Gastroesophageal sphincter (tissue), 4 donors: ENCODE measurements around the gene GPATCH8. TPM values are rescaled to one million over a fixed set of nuclear protein-coding genes. Genes with fewer than 3 reads are reported as not detected.

Experiments used
- ATAC-seq: fragments of 150-250 bp; one replicate; pipeline ENCODE4 v1.9.1; 2016; ENCODE audit warnings: mild to moderate bottlenecking, moderate library complexity
- H3K27ac ChIP-seq, 4 donors: fragments of 200-600 bp; sonication (generic) in 3 of 4; 1 replicate in 3 of 4; 2 replicates in 1 of 4; pipeline ENCODE4 v1.5.1; 2016 to 2019
- H3K27me3 ChIP-seq: fragments of 200-600 bp; sonication (generic); one replicate; pipeline ENCODE4 v1.5.1; 2019
- H3K36me3 ChIP-seq, 2 donors: fragments of 200-600 bp; sonication (generic); one replicate each; pipeline ENCODE4 v1.5.1; 2019; ENCODE audit warnings: control low read depth in 1 of 2
- H3K4me1 ChIP-seq, 3 donors: fragments of 200-600 bp; sonication (generic); 1 replicate in 2 of 3; 2 replicates in 1 of 3; pipeline ENCODE4 v1.5.1; 2016 to 2019; ENCODE audit warnings: control low read depth in 2 of 3
- H3K4me3 ChIP-seq, 2 donors: fragments of 200-600 bp; sonication (generic); one replicate each; pipeline ENCODE4 v1.5.1; 2019; ENCODE audit warnings: mild to moderate bottlenecking in 1 of 2, moderate library complexity in 1 of 2
- H3K9me3 ChIP-seq, 3 donors: fragments of 200-600 bp; sonication (generic); one replicate each; pipeline ENCODE4 v1.5.1; 2017 to 2019; ENCODE audit warnings: control low read depth in 2 of 3
- EP300 ChIP-seq: sonication (generic); formaldehyde crosslinking; IDR thresholded peaks from one replicate; pipeline ENCODE4 v1.6.1; 2017; ENCODE audit warnings: antibody characterized with exemption, mild to moderate bottlenecking
- POLR2A ChIP-seq, 2 donors: fragments of 450-650 bp; IDR thresholded peaks; one replicate each; pipeline ENCODE4 v1.6.1; 2017; ENCODE audit warnings: antibody characterized with exemption in 2 of 2, mild to moderate bottlenecking in 2 of 2, moderate library complexity in 1 of 2
- POLR2AphosphoS5 ChIP-seq: sonication (generic); formaldehyde crosslinking; IDR thresholded peaks from one replicate; pipeline ENCODE4 v1.6.1; 2017; ENCODE audit warnings: antibody characterized with exemption
- WGBS, 2 donors: methylation state at CpG; one replicate each; pipeline ENCODE4 v1.1.5; 2018; ENCODE audit warnings: low coverage in 1 of 2; 5-methylcytosine and 5-hydroxymethylcytosine counted together
- total RNA-seq, 4 donors: library from RNA; depleted of rRNA; stranded (reverse); fragments of >200 nt; gene quantifications; one replicate each; pipeline ENCODE4 v1.1.0, GENCODE V29; 2016
- TF ChIP-seq, protein P1 (sequence below), 4 experiments: fragments of 200-600 bp in 2 of 4; fragments of 450-650 bp in 2 of 4; sonication (generic) in 1 of 4; IDR thresholded peaks; one replicate each; pipeline ENCODE4 v1.5.1; 2017 to 2019; ENCODE audit warnings: antibody characterized with exemption in 4 of 4, mild to moderate bottlenecking in 2 of 4, moderate library complexity in 2 of 4

The GPATCH8 gene
- total RNA-seq, 4 donors from 2014 or later, result 21.8 to 54.6 (median 33.9) TPM

DNA sequence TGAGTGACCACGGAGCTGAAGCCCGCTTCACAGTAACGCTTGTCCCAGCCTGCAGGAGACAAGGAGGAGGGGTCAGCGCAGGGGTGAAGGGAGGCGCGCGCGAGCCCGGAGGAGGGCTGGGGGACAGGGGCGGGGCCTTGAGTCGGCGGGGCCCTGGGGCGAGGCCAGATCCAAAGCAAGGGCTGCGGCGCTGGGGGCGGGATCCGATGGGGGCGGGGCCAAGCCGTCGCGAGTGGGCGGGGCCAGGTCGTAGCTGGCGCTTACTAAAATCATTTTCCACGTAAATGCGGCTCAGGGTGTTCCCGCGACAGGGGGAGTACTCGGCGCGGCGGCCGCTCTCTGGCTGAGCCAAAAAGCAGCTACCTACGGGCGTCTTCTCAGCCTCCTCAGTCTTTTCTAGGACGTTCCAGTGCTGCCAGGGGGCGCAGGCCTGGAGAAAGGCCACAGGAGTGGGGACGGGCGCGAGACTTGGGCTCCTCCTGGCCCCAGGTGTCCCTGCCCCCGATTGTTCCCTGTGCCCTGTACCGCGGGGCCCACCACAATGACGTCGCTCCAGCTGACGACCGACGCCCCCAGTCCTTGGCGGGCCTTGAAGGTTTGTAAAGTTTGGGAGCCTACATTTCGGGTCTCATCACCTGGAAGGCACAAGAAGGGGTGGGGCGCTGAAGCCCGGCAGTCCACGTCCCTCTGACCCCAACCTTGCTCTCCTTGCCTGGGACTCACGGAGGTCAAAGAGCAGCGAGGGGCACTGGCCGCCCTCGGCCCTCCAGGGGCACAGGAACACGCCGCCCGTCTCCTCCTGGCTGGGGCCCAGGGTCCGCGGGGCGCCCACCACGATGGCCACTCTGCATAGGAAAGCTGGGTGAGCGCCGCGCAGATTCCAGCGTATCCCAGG, 117.7 kb downstream of the GPATCH8 start:
- peaks cover 8% of the 10 kb centered on the region for H3K27me3 ChIP-seq
- H3K27ac ChIP-seq, result peak overlapping the region in 1 of 4 donors; percentile 58
- TF ChIP-seq, protein P1, sequence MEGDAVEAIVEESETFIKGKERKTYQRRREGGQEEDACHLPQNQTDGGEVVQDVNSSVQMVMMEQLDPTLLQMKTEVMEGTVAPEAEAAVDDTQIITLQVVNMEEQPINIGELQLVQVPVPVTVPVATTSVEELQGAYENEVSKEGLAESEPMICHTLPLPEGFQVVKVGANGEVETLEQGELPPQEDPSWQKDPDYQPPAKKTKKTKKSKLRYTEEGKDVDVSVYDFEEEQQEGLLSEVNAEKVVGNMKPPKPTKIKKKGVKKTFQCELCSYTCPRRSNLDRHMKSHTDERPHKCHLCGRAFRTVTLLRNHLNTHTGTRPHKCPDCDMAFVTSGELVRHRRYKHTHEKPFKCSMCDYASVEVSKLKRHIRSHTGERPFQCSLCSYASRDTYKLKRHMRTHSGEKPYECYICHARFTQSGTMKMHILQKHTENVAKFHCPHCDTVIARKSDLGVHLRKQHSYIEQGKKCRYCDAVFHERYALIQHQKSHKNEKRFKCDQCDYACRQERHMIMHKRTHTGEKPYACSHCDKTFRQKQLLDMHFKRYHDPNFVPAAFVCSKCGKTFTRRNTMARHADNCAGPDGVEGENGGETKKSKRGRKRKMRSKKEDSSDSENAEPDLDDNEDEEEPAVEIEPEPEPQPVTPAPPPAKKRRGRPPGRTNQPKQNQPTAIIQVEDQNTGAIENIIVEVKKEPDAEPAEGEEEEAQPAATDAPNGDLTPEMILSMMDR (IDR thresholded peaks at IDR 0.05), result peak in 1 of 4 experiments; percentile 32
- no peak for TF ChIP-seq POLR2AphosphoS5
- peak; percentile 94 for ATAC-seq
- peak overlapping the region; percentile 25 to 59 for H3K4me3 ChIP-seq
- no peaks in the 10 kb centered on the region for H3K9me3 ChIP-seq
- H3K4me1 ChIP-seq, result peaks cover 0 to 21% (median 10%) of the 10 kb centered on the region in 3 donors
- no CpG with 5 or more reads among the region's 68 CpGs for WGBS, 2 donors
- H3K36me3 ChIP-seq, result no peaks in the 10 kb centered on the region

DNA sequence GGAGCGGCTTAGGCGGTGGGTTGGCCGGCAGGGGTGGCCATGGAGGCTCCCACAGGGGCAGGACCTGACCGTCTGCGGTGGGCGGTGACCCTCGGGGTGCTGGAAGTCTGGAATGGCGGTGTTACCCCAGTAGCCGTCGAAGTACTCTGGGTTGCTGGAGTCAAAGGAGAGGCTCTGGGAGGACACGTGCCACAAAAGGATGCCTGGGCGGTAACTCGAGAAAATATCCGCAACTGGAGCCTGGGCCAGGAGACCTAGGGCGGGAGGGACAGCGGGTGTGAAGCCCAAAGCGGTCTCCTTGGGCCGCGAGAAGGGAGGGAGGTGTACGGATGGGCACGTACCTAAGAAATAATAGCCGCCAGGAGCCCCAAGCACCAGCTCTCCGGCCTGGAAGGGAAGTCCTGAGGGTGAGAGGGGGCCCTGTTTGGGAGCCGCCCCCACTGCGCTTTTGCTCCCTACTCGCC, 118.4 kb downstream of the GPATCH8 start:
- Histone ChIP-seq H3K36me3 (no peaks in the 10 kb centered on the region), H3K4me1 (peaks cover 0 to 21% (median 10%) of the 10 kb centered on the region in 3 donors), H3K27me3 (peaks cover 8% of the 10 kb centered on the region), H3K27ac (peak overlapping the region in 1 of 4 donors; percentile 58), H3K4me3 (peak overlapping the region; percentile 25 to 59), H3K9me3 (no peaks in the 10 kb centered on the region)
- ATAC-seq, result peak; percentile 2
- 12% methylated on average over 17 of the region's 26 CpGs; no CpG with 5 or more reads in 1 of the 2 donors for WGBS, 2 donors
- TF ChIP-seq, protein P1 (IDR thresholded peaks at IDR 0.05), result no peak
- no peak for TF ChIP-seq EP300
- no peak for TF ChIP-seq POLR2A (IDR thresholded peaks at IDR 0.05)
- TF ChIP-seq POLR2AphosphoS5, result no peak

DNA sequence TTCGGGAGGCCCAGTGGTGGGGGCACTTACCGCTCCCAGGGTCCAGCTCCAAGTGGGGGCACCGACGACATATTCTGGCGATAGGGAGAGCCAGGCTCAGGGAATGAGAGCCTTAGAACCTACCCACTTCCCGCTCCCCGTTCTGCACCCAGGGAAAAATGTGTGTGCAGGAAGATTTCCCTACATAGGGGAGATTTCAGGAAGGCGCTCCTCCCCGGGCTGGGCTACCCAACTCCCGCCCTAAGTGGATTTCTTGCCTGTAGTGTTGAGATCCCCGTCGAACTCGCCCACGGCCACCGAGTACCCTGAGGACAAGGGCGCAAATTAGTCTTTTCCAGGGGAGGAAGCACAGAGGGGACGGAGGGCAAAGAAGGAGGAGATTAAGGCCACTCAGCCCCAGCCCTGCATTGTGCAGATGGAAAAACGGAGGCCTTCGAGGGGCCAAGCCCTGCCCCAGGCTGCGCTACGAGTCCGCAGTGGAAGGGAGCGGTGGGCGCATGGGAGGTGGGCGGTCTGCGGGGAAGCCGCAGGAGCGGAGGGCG, 118.9 kb downstream of the GPATCH8 start:
- ATAC-seq, result no peak
- WGBS, 2 donors, result 20 to 52% methylated on average over 1 to 9 of the region's 29 CpGs

DNA sequence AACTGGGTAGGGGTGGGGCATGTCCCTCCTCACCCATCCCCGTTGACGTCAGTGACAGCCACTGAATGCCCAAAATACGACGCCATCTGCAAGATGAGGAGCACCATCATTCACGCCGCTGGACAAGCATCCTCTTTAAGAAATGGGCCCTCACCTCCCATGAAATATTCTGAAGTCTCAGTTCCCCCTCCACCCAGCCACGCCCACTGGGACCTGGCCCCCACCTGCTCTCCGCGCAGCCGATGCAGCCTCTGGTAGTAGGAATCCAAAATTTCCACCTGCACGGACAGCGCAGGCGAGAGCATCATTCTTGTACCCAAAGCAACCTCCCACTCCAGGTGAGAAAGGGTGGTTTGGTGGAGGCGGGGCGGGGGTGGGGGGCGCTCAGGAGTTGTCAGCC, 119.3 kb downstream of the GPATCH8 start:
- WGBS, 2 donors, result 82 to 100% methylated on average over 1 to 5 of the region's 16 CpGs
- H3K4me3 ChIP-seq, result no peak overlapping the region
- no peak overlapping the region for H3K27ac ChIP-seq
- H3K9me3 ChIP-seq, result no peaks in the 10 kb centered on the region
- H3K36me3 ChIP-seq, result no peaks in the 10 kb centered on the region
- H3K4me1 ChIP-seq, result peaks cover 0 to 21% (median 10%) of the 10 kb centered on the region in 3 donors
- peaks cover 8% of the 10 kb centered on the region for H3K27me3 ChIP-seq
- no peak for ATAC-seq
- TF ChIP-seq EP300 (no peak), POLR2A (IDR thresholded peaks at IDR 0.05) (no peak), POLR2AphosphoS5 (no peak)
- TF ChIP-seq, protein P1 (IDR thresholded peaks at IDR 0.05), result no peak

More for the DNA sequence above, 118.9 kb downstream of the GPATCH8 start:
- H3K27me3 ChIP-seq, result peaks cover 8% of the 10 kb centered on the region
- no peaks in the 10 kb centered on the region for H3K9me3 ChIP-seq
- H3K4me1 ChIP-seq, result peaks cover 0 to 21% (median 10%) of the 10 kb centered on the region in 3 donors
- H3K36me3 ChIP-seq, result no peaks in the 10 kb centered on the region
- TF ChIP-seq EP300, result no peak
- peak overlapping the region in 1 of 2 donors; percentile 59 for H3K4me3 ChIP-seq
- H3K27ac ChIP-seq, result no peak overlapping the region

DNA sequence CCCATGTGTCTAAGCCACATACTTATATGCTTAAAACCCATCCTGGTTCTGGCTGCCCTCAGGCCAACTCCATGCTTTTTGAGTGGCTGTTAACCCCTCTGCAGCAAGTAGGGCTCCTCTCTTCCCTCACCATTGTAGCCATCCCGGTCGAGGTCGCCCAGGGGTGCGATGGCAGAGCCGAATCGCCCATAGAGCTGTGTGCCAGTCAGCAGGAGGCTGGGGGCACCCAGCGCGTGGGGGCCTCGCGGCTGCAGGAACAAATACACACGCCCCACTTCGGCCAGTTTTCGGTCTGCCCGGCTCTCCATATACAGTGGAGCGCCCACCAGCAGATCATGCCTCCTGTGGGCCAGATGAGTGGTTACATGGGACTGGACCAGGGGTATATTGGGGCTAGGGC, 119.8 kb downstream of the GPATCH8 start:
- Histone ChIP-seq H3K4me1 (peaks cover 0 to 21% (median 10%) of the 10 kb centered on the region in 3 donors), H3K9me3 (no peaks in the 10 kb centered on the region), H3K27me3 (peaks cover 8% of the 10 kb centered on the region), H3K4me3 (no peak overlapping the region), H3K27ac (no peak overlapping the region), H3K36me3 (no peaks in the 10 kb centered on the region)
- WGBS, 2 donors, result 80 to 100% methylated on average over 1 to 4 of the region's 15 CpGs
- TF ChIP-seq, protein P1 (IDR thresholded peaks at IDR 0.05), result no peak
- TF ChIP-seq POLR2A (IDR thresholded peaks at IDR 0.05), result no peak
- no peak for TF ChIP-seq POLR2AphosphoS5
- no peak for TF ChIP-seq EP300
- ATAC-seq, result no peak
